Measurements from ENCODE around the gene ADAMTS8.

DNA sequence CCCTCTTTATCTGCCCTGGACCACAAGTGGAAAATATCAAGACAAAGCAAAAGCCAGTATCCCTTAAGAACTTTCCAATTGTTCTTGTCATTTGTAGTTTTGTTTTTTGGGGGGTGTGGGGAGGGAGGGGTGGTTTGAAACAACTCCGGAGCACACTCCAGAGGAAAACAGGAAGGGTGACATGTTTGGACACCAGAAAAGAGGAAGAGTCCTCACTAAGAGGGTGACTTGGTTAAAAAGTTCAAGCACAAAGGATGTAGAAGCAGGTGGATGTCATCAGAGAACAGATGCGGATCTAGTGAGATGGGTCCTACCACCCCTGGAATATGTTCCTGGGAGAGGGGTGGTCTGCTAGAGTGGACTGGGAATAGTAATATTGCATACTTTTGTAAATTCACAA is 25.8 kb downstream of the ADAMTS8 start:
- TF ChIP-seq POLR2AphosphoS5 (IDR thresholded peaks at IDR 0.05) (no peak), POLR2A (IDR thresholded peaks at IDR 0.05; ENCODE audit: low read depth) (no peak)
- TF ChIP-seq, protein P1, sequence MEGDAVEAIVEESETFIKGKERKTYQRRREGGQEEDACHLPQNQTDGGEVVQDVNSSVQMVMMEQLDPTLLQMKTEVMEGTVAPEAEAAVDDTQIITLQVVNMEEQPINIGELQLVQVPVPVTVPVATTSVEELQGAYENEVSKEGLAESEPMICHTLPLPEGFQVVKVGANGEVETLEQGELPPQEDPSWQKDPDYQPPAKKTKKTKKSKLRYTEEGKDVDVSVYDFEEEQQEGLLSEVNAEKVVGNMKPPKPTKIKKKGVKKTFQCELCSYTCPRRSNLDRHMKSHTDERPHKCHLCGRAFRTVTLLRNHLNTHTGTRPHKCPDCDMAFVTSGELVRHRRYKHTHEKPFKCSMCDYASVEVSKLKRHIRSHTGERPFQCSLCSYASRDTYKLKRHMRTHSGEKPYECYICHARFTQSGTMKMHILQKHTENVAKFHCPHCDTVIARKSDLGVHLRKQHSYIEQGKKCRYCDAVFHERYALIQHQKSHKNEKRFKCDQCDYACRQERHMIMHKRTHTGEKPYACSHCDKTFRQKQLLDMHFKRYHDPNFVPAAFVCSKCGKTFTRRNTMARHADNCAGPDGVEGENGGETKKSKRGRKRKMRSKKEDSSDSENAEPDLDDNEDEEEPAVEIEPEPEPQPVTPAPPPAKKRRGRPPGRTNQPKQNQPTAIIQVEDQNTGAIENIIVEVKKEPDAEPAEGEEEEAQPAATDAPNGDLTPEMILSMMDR (IDR thresholded peaks at IDR 0.05) = no peak

All from esophagus muscularis mucosa (tissue), 3 donors.